K562 (cell line): ENCODE results near the gene PAQR6. TPM values are rescaled to one million over a fixed set of nuclear protein-coding genes. Genes with fewer than 3 reads are reported as not detected.

Experiments used
- ARHGAP35 ChIP-seq: fragments of 450-650 bp; IDR thresholded peaks from 2 replicates; pipeline ENCODE4 v1.6.1; 2018; ENCODE audit not compliant: partially characterized antibody
- BRCA1 ChIP-seq, 2 experiments: fragments of 450-650 bp in 1 of 2; sonication (generic) in 1 of 2; formaldehyde crosslinking in 1 of 2; IDR thresholded peaks; 2 replicates each; pipeline versions ENCODE4 v1.5.0 to v1.6.1; 2017 to 2020; ENCODE audit warnings: mild to moderate bottlenecking in 1 of 2, missing genetic modification reagents in 1 of 2
- FOXA1 ChIP-seq: fragments of 450-650 bp; IDR thresholded peaks from 2 replicates; pipeline ENCODE4 v1.6.1; 2016; ENCODE audit warnings: mild to moderate bottlenecking, borderline replicate concordance
- FOXM1 ChIP-seq, 2 experiments: fragments of 450-650 bp in 1 of 2; sonication (generic) in 1 of 2; formaldehyde crosslinking in 1 of 2; IDR thresholded peaks; 2 replicates each; pipeline versions ENCODE4 v1.6.1 to v1.9.0; 2017 to 2022; ENCODE audit warnings: low read depth in 2 of 2, mild to moderate bottlenecking in 2 of 2, missing genetic modification reagents in 1 of 2, moderate library complexity in 1 of 2
- HNRNPH1 ChIP-seq: fragments of 200-400 bp; formaldehyde crosslinking; optimal IDR thresholded peaks from 2 replicates; pipeline ENCODE3; 2017; ENCODE audit warnings: low read depth, mild to moderate bottlenecking, low read length, moderate library complexity
- HOXB6 ChIP-seq: fragments of 250-450 bp; sonication (Bioruptor Pico); IDR thresholded peaks from 2 replicates; pipeline ENCODE4 v1.5.1; 2022; ENCODE audit warnings: mild to moderate bottlenecking, borderline replicate concordance
- NFATC3 ChIP-seq: fragments of 450-650 bp; IDR thresholded peaks from 2 replicates; pipeline ENCODE4 v1.6.1; 2017; ENCODE audit warnings: mild to moderate bottlenecking
- NFRKB ChIP-seq: fragments of 450-650 bp; IDR thresholded peaks from 2 replicates; pipeline ENCODE4 v1.6.1; 2016; ENCODE audit warnings: low read depth
- POLR3A ChIP-seq: IDR thresholded peaks from 2 replicates; pipeline ENCODE4 v1.6.1; 2011; ENCODE audit warnings: borderline replicate concordance, mild to moderate bottlenecking, moderate library complexity; ENCODE audit not compliant: insufficient read length, insufficient read depth; ENCODE audit errors: extremely low read depth
- POU5F1 ChIP-seq: fragments of 150-350 bp; IDR thresholded peaks from 2 replicates; pipeline ENCODE4 v1.6.1; 2014; ENCODE audit warnings: borderline replicate concordance, low read length, low read depth, mild to moderate bottlenecking; ENCODE audit not compliant: partially characterized antibody
- PTBP1 ChIP-seq: fragments of 200-400 bp; formaldehyde crosslinking; IDR thresholded peaks from 2 replicates; pipeline ENCODE4 v1.6.1; 2017; ENCODE audit warnings: low read depth, low read length
- RBM22 ChIP-seq: fragments of 200-400 bp; formaldehyde crosslinking; IDR thresholded peaks from 2 replicates; pipeline ENCODE4 v1.6.1; 2018; ENCODE audit warnings: low read length, low read depth; ENCODE audit not compliant: poor library complexity, severe bottlenecking
- SIRT6 ChIP-seq: IDR thresholded peaks from one replicate; pipeline ENCODE4 v1.6.1; 2012; ENCODE audit warnings: low read depth, mild to moderate bottlenecking, control low read depth, inconsistent platforms, low read length, moderate library complexity
- ZNF124 ChIP-seq: sonication (generic); formaldehyde crosslinking; IDR thresholded peaks from 2 replicates; pipeline ENCODE4 v1.8.1; 2022; ENCODE audit warnings: missing genetic modification reagents
- polyA plus RNA-seq, 8 experiments: library from polyadenylated mRNA; depleted of rRNA in 4 of 8; stranded (reverse) in 5 of 8; unstranded in 3 of 8; fragments of >200 nt; fragmentation: Nextera tagmentation in 2 of 8; fragmentation: Illumina TruSeq in 1 of 8; extraction: Ambion mirVana in 2 of 8; extraction: Trizol in 1 of 8; gene quantifications; 2 replicates each; pipeline versions ENCODE4 v1.2.1 to v1.2.3, GENCODE V29; 2011 to 2014; ENCODE audit warnings: inconsistent platforms in 1 of 8, missing spikeins in 1 of 8
- total RNA-seq, 7 experiments: library from RNA; depleted of rRNA in 6 of 7; stranded (reverse); fragments of >200 nt in 6 of 7; fragmentation: Illumina TruSeq in 2 of 7; extraction: Trizol in 2 of 7; gene quantifications; 2 replicates each; pipeline versions ENCODE4 v1.2.1 to v1.2.3, GENCODE V29; 2011 to 2021; ENCODE audit warnings: low replicate concordance in 1 of 7
- TF ChIP-seq, protein P1 (sequence below): sonication (generic); formaldehyde crosslinking; IDR thresholded peaks from 2 replicates; pipeline ENCODE4 v1.8.0; 2022; ENCODE audit warnings: mild to moderate bottlenecking, missing genetic modification reagents
- TF ChIP-seq, protein P2 (sequence below): fragments of 250-450 bp; sonication (Bioruptor Pico); IDR thresholded peaks from 2 replicates; pipeline ENCODE4 v1.4.0; 2020; ENCODE audit warnings: mild to moderate bottlenecking
- TF ChIP-seq, protein P3 (sequence below): sonication (generic); formaldehyde crosslinking; IDR thresholded peaks from 2 replicates; pipeline ENCODE4 v1.4.0; 2020; ENCODE audit warnings: mild to moderate bottlenecking, missing genetic modification reagents
- TF ChIP-seq, protein P4 (sequence below): sonication (generic); formaldehyde crosslinking; IDR thresholded peaks from 2 replicates; pipeline ENCODE4 v1.8.0; 2022; ENCODE audit warnings: missing genetic modification reagents, mild to moderate bottlenecking, borderline replicate concordance
- TF ChIP-seq, protein P5 (sequence below): fragments of 250-450 bp; sonication (Bioruptor Pico); IDR thresholded peaks from 2 replicates; pipeline ENCODE4 v1.8.0; 2022; ENCODE audit warnings: moderate library complexity, mild to moderate bottlenecking, inconsistent platforms

The PAQR6 gene
- total and polyA plus RNA-seq, 9 of the 15 experiments (the other 6 are each of a cell fraction or from before 2014, with no cell fraction given) = 0.07 to 1.8 (median 0.62) TPM

DNA sequence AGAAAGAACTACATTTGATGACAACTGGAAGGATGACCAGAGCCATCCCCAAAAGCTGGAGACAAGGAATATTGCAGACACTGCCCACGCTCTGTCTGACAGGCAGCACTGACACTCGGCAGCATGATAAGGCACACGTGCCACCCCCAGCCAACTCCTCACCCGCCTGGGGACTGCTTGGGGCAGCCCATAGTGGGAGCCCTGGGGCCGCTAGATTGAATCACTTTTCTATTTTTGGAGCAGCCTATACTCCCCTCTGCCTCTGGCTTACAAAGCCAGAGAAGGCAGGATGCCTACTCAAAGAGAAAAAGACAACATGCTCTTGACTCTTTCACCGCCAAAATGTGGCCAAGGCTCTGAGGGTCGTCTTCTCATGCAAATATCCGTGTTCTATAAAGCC, 33.4 kb upstream of the PAQR6 start (continued):
- TF ChIP-seq, protein P1, sequence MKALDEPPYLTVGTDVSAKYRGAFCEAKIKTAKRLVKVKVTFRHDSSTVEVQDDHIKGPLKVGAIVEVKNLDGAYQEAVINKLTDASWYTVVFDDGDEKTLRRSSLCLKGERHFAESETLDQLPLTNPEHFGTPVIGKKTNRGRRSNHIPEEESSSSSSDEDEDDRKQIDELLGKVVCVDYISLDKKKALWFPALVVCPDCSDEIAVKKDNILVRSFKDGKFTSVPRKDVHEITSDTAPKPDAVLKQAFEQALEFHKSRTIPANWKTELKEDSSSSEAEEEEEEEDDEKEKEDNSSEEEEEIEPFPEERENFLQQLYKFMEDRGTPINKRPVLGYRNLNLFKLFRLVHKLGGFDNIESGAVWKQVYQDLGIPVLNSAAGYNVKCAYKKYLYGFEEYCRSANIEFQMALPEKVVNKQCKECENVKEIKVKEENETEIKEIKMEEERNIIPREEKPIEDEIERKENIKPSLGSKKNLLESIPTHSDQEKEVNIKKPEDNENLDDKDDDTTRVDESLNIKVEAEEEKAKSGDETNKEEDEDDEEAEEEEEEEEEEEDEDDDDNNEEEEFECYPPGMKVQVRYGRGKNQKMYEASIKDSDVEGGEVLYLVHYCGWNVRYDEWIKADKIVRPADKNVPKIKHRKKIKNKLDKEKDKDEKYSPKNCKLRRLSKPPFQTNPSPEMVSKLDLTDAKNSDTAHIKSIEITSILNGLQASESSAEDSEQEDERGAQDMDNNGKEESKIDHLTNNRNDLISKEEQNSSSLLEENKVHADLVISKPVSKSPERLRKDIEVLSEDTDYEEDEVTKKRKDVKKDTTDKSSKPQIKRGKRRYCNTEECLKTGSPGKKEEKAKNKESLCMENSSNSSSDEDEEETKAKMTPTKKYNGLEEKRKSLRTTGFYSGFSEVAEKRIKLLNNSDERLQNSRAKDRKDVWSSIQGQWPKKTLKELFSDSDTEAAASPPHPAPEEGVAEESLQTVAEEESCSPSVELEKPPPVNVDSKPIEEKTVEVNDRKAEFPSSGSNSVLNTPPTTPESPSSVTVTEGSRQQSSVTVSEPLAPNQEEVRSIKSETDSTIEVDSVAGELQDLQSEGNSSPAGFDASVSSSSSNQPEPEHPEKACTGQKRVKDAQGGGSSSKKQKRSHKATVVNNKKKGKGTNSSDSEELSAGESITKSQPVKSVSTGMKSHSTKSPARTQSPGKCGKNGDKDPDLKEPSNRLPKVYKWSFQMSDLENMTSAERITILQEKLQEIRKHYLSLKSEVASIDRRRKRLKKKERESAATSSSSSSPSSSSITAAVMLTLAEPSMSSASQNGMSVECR = peak; percentile 98
- TF ChIP-seq NFATC3 (no peak), HOXB6 (CRISPR knock-in tag) (no peak), ARHGAP35 (no peak), POLR3A (no peak), POU5F1 (no peak), FOXA1 (no peak), BRCA1 (IDR thresholded peaks at IDR 0.05) (no peak), BRCA1 (CRISPR knock-in tag; IDR thresholded peaks at IDR 0.05) (no peak), RBM22 (no peak), PTBP1 (no peak), FOXM1 (IDR thresholded peaks at IDR 0.05; ENCODE audit: low read depth) (no peak), FOXM1 (CRISPR knock-in tag; IDR thresholded peaks at IDR 0.05; ENCODE audit: low read depth) (no peak), ZNF124 (no peak), NFRKB (no peak), SIRT6 (no peak), HNRNPH1 (no peak)
- TF ChIP-seq, protein P2, sequence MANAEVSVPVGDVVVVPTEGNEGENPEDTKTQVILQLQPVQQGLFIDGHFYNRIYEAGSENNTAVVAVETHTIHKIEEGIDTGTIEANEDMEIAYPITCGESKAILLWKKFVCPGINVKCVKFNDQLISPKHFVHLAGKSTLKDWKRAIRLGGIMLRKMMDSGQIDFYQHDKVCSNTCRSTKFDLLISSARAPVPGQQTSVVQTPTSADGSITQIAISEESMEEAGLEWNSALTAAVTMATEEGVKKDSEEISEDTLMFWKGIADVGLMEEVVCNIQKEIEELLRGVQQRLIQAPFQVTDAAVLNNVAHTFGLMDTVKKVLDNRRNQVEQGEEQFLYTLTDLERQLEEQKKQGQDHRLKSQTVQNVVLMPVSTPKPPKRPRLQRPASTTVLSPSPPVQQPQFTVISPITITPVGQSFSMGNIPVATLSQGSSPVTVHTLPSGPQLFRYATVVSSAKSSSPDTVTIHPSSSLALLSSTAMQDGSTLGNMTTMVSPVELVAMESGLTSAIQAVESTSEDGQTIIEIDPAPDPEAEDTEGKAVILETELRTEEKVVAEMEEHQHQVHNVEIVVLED (CRISPR knock-in tag) = no peak
- TF ChIP-seq, protein P3, sequence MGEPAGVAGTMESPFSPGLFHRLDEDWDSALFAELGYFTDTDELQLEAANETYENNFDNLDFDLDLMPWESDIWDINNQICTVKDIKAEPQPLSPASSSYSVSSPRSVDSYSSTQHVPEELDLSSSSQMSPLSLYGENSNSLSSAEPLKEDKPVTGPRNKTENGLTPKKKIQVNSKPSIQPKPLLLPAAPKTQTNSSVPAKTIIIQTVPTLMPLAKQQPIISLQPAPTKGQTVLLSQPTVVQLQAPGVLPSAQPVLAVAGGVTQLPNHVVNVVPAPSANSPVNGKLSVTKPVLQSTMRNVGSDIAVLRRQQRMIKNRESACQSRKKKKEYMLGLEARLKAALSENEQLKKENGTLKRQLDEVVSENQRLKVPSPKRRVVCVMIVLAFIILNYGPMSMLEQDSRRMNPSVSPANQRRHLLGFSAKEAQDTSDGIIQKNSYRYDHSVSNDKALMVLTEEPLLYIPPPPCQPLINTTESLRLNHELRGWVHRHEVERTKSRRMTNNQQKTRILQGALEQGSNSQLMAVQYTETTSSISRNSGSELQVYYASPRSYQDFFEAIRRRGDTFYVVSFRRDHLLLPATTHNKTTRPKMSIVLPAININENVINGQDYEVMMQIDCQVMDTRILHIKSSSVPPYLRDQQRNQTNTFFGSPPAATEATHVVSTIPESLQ = no peak
- TF ChIP-seq, protein P4, sequence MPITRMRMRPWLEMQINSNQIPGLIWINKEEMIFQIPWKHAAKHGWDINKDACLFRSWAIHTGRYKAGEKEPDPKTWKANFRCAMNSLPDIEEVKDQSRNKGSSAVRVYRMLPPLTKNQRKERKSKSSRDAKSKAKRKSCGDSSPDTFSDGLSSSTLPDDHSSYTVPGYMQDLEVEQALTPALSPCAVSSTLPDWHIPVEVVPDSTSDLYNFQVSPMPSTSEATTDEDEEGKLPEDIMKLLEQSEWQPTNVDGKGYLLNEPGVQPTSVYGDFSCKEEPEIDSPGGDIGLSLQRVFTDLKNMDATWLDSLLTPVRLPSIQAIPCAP (CRISPR knock-in tag) = no peak
- TF ChIP-seq, protein P5, sequence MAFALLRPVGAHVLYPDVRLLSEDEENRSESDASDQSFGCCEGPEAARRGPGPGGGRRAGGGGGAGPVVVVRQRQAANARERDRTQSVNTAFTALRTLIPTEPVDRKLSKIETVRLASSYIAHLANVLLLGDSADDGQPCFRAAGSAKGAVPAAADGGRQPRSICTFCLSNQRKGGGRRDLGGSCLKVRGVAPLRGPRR (CRISPR knock-in tag) = no peak
